ENCODE measurements around the gene ADD1.

ADD1 gene

GRCh38 chr4:2827874-2828751, 15.5 kb upstream of the ADD1 start:
- Histone ChIP-seq H3K4me3 (ENCODE audit: low read length) (no peak overlapping the region), H3K27ac (ENCODE audit: low read length) (no peak overlapping the region), H3K4me1 (ENCODE audit: insufficient read depth, low read length) (no peaks in the 10 kb centered on the region), H3K9ac (ENCODE audit: low read depth, low read length) (no peak overlapping the region), H3K9me3 (ENCODE audit: insufficient read depth, low read depth, low read length) (no peaks in the 10 kb centered on the region), H3K27me3 (ENCODE audit: insufficient read depth, low read length) (no peaks in the 10 kb centered on the region), H3K36me3 (ENCODE audit: insufficient read depth, low read depth, low read length) (peaks cover 72% of the 10 kb centered on the region)

- Histone ChIP-seq H3K4me1 (ENCODE audit: insufficient read depth, low read length) (no peaks in the 10 kb centered on the region), H3K27me3 (ENCODE audit: insufficient read depth, low read length) (no peaks in the 10 kb centered on the region)
Measured at GRCh38 chr4:2828758-2829181, 14.9 kb upstream of the ADD1 start.

GRCh38 chr4:2829321-2829932, 14.2 kb upstream of the ADD1 start:
- peaks cover 76% of the 10 kb centered on the region for H3K36me3 ChIP-seq (ENCODE audit: insufficient read depth, low read depth, low read length)
- no peak overlapping the region for H3K27ac ChIP-seq (ENCODE audit: low read length)
- H3K27me3 ChIP-seq (ENCODE audit: insufficient read depth, low read length): no peaks in the 10 kb centered on the region
- H3K4me1 ChIP-seq (ENCODE audit: insufficient read depth, low read length): no peaks in the 10 kb centered on the region
- no peak overlapping the region for H3K4me3 ChIP-seq (ENCODE audit: low read length)
- H3K9me3 ChIP-seq (ENCODE audit: insufficient read depth, low read depth, low read length): no peaks in the 10 kb centered on the region
- H3K9ac ChIP-seq (ENCODE audit: low read depth, low read length): no peak overlapping the region

More at GRCh38 chr4:2828758-2829181, 14.9 kb upstream of the ADD1 start:
- no peak overlapping the region for H3K4me3 ChIP-seq (ENCODE audit: low read length)
- H3K9me3 ChIP-seq (ENCODE audit: insufficient read depth, low read depth, low read length): no peaks in the 10 kb centered on the region
- H3K27ac ChIP-seq (ENCODE audit: low read length): no peak overlapping the region
- peaks cover 72% of the 10 kb centered on the region for H3K36me3 ChIP-seq (ENCODE audit: insufficient read depth, low read depth, low read length)
- no peak overlapping the region for H3K9ac ChIP-seq (ENCODE audit: low read depth, low read length)

- Histone ChIP-seq H3K9me3 (ENCODE audit: insufficient read depth, low read depth, low read length) (no peaks in the 10 kb centered on the region), H3K36me3 (ENCODE audit: insufficient read depth, low read depth, low read length) (peaks cover 74% of the 10 kb centered on the region), H3K27ac (ENCODE audit: low read length) (no peak overlapping the region), H3K4me1 (ENCODE audit: insufficient read depth, low read length) (no peaks in the 10 kb centered on the region), H3K9ac (ENCODE audit: low read depth, low read length) (no peak overlapping the region), H3K4me3 (ENCODE audit: low read length) (no peak overlapping the region), H3K27me3 (ENCODE audit: insufficient read depth, low read length) (no peaks in the 10 kb centered on the region)
Measured at GRCh38 chr4:2829933-2830451, 13.7 kb upstream of the ADD1 start.

GRCh38 chr4:2830632-2831610, 12.7 kb upstream of the ADD1 start:
- no peaks in the 10 kb centered on the region for H3K4me1 ChIP-seq (ENCODE audit: insufficient read depth, low read length)
- H3K36me3 ChIP-seq (ENCODE audit: insufficient read depth, low read depth, low read length): peaks cover 66% of the 10 kb centered on the region
- H3K27ac ChIP-seq (ENCODE audit: low read length): no peak overlapping the region
- no peak overlapping the region for H3K4me3 ChIP-seq (ENCODE audit: low read length)
- H3K9me3 ChIP-seq (ENCODE audit: insufficient read depth, low read depth, low read length): no peaks in the 10 kb centered on the region
- H3K9ac ChIP-seq (ENCODE audit: low read depth, low read length): no peak overlapping the region
- no peaks in the 10 kb centered on the region for H3K27me3 ChIP-seq (ENCODE audit: insufficient read depth, low read length)

- Histone ChIP-seq H3K27ac (ENCODE audit: low read length) (no peak overlapping the region), H3K9me3 (ENCODE audit: insufficient read depth, low read depth, low read length) (no peaks in the 10 kb centered on the region), H3K36me3 (ENCODE audit: insufficient read depth, low read depth, low read length) (peaks cover 58% of the 10 kb centered on the region), H3K4me1 (ENCODE audit: insufficient read depth, low read length) (no peaks in the 10 kb centered on the region), H3K27me3 (ENCODE audit: insufficient read depth, low read length) (no peaks in the 10 kb centered on the region), H3K9ac (ENCODE audit: low read depth, low read length) (no peak overlapping the region), H3K4me3 (ENCODE audit: low read length) (no peak overlapping the region)
Measured at GRCh38 chr4:2831611-2832308, 11.9 kb upstream of the ADD1 start.

GRCh38 chr4:2832309-2832980, 11.2 kb upstream of the ADD1 start:
- H3K4me3 ChIP-seq (ENCODE audit: low read length): no peak overlapping the region
- H3K36me3 ChIP-seq (ENCODE audit: insufficient read depth, low read depth, low read length): peaks cover 52% of the 10 kb centered on the region
- no peak overlapping the region for H3K27ac ChIP-seq (ENCODE audit: low read length)
- no peak overlapping the region for H3K9ac ChIP-seq (ENCODE audit: low read depth, low read length)
- no peaks in the 10 kb centered on the region for H3K9me3 ChIP-seq (ENCODE audit: insufficient read depth, low read depth, low read length)
- H3K27me3 ChIP-seq (ENCODE audit: insufficient read depth, low read length): no peaks in the 10 kb centered on the region
- H3K4me1 ChIP-seq (ENCODE audit: insufficient read depth, low read length): no peaks in the 10 kb centered on the region; the same call in 1 of the 2 replicates

GRCh38 chr4:2832981-2833670, 10.5 kb upstream of the ADD1 start:
- peaks cover 47% of the 10 kb centered on the region for H3K36me3 ChIP-seq (ENCODE audit: insufficient read depth, low read depth, low read length)
- no peaks in the 10 kb centered on the region; the same call in 1 of the 2 replicates for H3K4me1 ChIP-seq (ENCODE audit: insufficient read depth, low read length)

GRCh38 chr4:2833671-2834000, 10.0 kb upstream of the ADD1 start:
- Histone ChIP-seq H3K36me3 (ENCODE audit: insufficient read depth, low read depth, low read length) (peaks cover 44% of the 10 kb centered on the region), H3K4me3 (ENCODE audit: low read length) (no peak overlapping the region), H3K9ac (ENCODE audit: low read depth, low read length) (no peak overlapping the region), H3K4me1 (ENCODE audit: insufficient read depth, low read length) (no peaks in the 10 kb centered on the region; the same call in 1 of the 2 replicates), H3K27ac (ENCODE audit: low read length) (no peak overlapping the region), H3K27me3 (ENCODE audit: insufficient read depth, low read length) (no peaks in the 10 kb centered on the region), H3K9me3 (ENCODE audit: insufficient read depth, low read depth, low read length) (no peaks in the 10 kb centered on the region)

More at GRCh38 chr4:2832981-2833670, 10.5 kb upstream of the ADD1 start:
- no peak overlapping the region for H3K9ac ChIP-seq (ENCODE audit: low read depth, low read length)
- no peak overlapping the region for H3K27ac ChIP-seq (ENCODE audit: low read length)
- no peaks in the 10 kb centered on the region for H3K9me3 ChIP-seq (ENCODE audit: insufficient read depth, low read depth, low read length)
- no peaks in the 10 kb centered on the region for H3K27me3 ChIP-seq (ENCODE audit: insufficient read depth, low read length)
- H3K4me3 ChIP-seq (ENCODE audit: low read length): no peak overlapping the region
